ENCODE results near the gene CAB39L.

DNA sequence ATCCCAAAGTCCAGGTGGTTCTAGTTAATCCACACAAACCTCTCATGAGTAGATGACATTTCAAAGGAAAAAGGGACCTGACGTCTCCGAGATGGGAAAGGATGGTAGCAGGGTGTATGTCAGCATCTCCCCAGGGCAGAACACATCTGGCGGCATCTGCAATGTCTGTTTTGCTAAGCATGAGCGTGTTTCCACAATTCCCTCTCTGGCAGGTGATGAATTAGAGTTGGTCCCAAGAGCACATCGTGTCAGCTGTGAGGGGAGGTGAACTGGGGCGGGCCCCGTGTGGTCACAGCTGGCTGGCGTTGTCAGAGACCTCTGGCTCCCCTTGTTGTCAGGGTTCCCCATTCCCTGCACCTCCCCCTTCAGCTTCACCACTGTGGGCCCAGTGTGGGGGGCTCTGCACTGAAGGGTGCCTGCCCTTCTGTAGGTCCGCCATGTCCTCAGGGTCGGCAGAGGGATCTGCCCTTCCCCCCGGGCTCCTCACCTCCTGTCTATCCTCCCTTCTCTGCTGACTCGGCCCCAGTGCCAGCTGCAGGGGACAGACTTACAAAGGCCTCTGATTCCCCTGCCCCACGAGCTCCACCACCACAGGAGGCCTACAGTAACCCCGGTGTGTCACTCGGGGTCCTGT, 138.0 kb downstream of the CAB39L start:
- TF ChIP-seq, protein P1, sequence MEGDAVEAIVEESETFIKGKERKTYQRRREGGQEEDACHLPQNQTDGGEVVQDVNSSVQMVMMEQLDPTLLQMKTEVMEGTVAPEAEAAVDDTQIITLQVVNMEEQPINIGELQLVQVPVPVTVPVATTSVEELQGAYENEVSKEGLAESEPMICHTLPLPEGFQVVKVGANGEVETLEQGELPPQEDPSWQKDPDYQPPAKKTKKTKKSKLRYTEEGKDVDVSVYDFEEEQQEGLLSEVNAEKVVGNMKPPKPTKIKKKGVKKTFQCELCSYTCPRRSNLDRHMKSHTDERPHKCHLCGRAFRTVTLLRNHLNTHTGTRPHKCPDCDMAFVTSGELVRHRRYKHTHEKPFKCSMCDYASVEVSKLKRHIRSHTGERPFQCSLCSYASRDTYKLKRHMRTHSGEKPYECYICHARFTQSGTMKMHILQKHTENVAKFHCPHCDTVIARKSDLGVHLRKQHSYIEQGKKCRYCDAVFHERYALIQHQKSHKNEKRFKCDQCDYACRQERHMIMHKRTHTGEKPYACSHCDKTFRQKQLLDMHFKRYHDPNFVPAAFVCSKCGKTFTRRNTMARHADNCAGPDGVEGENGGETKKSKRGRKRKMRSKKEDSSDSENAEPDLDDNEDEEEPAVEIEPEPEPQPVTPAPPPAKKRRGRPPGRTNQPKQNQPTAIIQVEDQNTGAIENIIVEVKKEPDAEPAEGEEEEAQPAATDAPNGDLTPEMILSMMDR (IDR thresholded peaks at IDR 0.05): no peak
- TF ChIP-seq POLR2A (IDR thresholded peaks at IDR 0.05): no peak
